Left lung (tissue), 10 donors: ENCODE results near the gene RPL7A. TPM values are rescaled to one million over a fixed set of nuclear protein-coding genes. Genes with fewer than 3 reads are reported as not detected.
"Not testable (repeated sequence)": the region's sequence is repeated elsewhere in the genome, so short reads cannot be mapped to it uniquely, and the experiment has no call there.

Source experiments
- ATAC-seq: fragments of 200-7000 bp; cut with Tn5 transposase; one replicate; pipeline ENCODE4 v1.9.1; 2020; ENCODE audit warnings: moderate library complexity
- DNase-seq, 4 donors: peaks; one replicate each; pipeline ENCODE4 v3.0.0-alpha.2; 2013 to 2020
- H3K27ac ChIP-seq, 2 donors: fragments of 200-600 bp; sonication (generic) in 1 of 2; one replicate each; pipeline versions ENCODE4 v1.5.0 to v1.8.0; 2020 to 2021
- H3K27me3 ChIP-seq, 2 donors: fragments of 200-600 bp; sonication (generic) in 1 of 2; one replicate each; pipeline versions ENCODE4 v1.5.0 to v1.8.0; 2020 to 2021
- H3K36me3 ChIP-seq, 2 donors: fragments of 200-600 bp; sonication (generic) in 1 of 2; one replicate each; pipeline versions ENCODE4 v1.5.0 to v1.8.0; 2020 to 2021
- H3K4me1 ChIP-seq, 2 donors: fragments of 200-600 bp; one replicate each; pipeline ENCODE4 v1.8.0; 2021
- H3K4me3 ChIP-seq, 2 donors: fragments of 200-600 bp; sonication (generic) in 1 of 2; one replicate each; pipeline versions ENCODE4 v1.5.0 to v1.8.0; 2020 to 2021; ENCODE audit warnings: mild to moderate bottlenecking in 1 of 2
- H3K9me3 ChIP-seq, 2 donors: fragments of 200-600 bp; sonication (generic) in 1 of 2; one replicate each; pipeline versions ENCODE4 v1.5.0 to v1.8.0; 2020 to 2021
- CTCF ChIP-seq, 2 donors: fragments of 200-600 bp; sonication (generic) in 1 of 2; IDR thresholded peaks; one replicate each; pipeline versions ENCODE4 v1.5.0 to v1.8.0; 2021; ENCODE audit warnings: antibody characterized with exemption in 2 of 2
- intact Hi-C, 2 donors: fragments of 100-400 bp; cut with DNase I; formaldehyde crosslinking; loops; one replicate each; pipeline versions ENCODE4 v1.11.2 to v1.14.2; 2022
- polyA plus RNA-seq, 6 donors: library from polyadenylated mRNA; unstranded; fragments of 120-200 nt; gene quantifications; one replicate each; pipeline ENCODE4 v1.2.1, GENCODE V29; 2013; ENCODE audit not compliant: insufficient read length in 6 of 6
- total RNA-seq, 2 donors: library from RNA; stranded (reverse); fragmentation: NEBNext Ultra II Directional; extraction: Animal tissue kit (Norgen Biotek cat#: 25700); gene quantifications; one replicate each; pipeline ENCODE4 v1.2.1, GENCODE V29; 2021
- donor health status: DM: no; HTN: yes; CAD: no.
- donor health status: DM: no; HTN: no; CAD: no.

RPL7A gene
- total and polyA plus RNA-seq, 8 donors = 1,624 to 3,322 (median 3,094) TPM

DNA sequence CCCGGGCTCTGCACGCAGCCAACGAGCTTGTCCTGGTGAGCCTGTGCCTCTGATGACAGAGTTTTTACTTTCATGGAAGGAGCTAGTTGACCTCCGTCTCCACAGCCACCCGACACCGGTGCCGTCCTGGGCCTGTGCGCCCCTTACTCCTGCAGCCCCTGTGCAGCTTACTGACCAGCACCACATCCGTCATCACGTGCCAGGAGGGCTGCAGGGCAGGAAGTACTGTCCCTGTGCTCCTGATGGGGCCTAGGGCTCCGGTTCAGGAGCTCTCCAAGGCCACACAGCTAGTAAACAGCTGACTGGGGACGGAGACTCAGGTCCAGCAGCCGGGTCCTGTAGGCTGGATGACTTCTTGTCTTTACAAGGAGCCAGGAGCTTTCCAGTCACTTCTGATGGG lies 38.3 kb downstream of the RPL7A start:
- peaks cover 0 to 8% of the 10 kb centered on the region in 2 donors for H3K27me3 ChIP-seq
- H3K36me3 ChIP-seq = no peaks in the 10 kb centered on the region
- intact Hi-C loops = no loop called here
- no peak for ATAC-seq
- DNase-seq = peak in 1 of 4 donors; percentile 50
- TF ChIP-seq CTCF (IDR thresholded peaks at IDR 0.05) = no peak
- no peaks in the 10 kb centered on the region for H3K9me3 ChIP-seq
- H3K4me1 ChIP-seq = no peaks in the 10 kb centered on the region
- no peak overlapping the region for H3K27ac ChIP-seq
- H3K4me3 ChIP-seq = no peak overlapping the region

- H3K4me1 ChIP-seq = no peaks in the 10 kb centered on the region
- no peaks in the 10 kb centered on the region for H3K36me3 ChIP-seq
- no peak for DNase-seq
- peaks cover 0 to 8% of the 10 kb centered on the region in 2 donors for H3K27me3 ChIP-seq
- H3K27ac ChIP-seq = no peak overlapping the region
- TF ChIP-seq CTCF (IDR thresholded peaks at IDR 0.05) = no peak
- ATAC-seq = no peak
- H3K9me3 ChIP-seq = no peaks in the 10 kb centered on the region
- intact Hi-C loops = no loop called here
- no peak overlapping the region for H3K4me3 ChIP-seq
Measured at GRCh38 chr9:133387680-133388079, 39.7 kb downstream of the RPL7A start.

DNA sequence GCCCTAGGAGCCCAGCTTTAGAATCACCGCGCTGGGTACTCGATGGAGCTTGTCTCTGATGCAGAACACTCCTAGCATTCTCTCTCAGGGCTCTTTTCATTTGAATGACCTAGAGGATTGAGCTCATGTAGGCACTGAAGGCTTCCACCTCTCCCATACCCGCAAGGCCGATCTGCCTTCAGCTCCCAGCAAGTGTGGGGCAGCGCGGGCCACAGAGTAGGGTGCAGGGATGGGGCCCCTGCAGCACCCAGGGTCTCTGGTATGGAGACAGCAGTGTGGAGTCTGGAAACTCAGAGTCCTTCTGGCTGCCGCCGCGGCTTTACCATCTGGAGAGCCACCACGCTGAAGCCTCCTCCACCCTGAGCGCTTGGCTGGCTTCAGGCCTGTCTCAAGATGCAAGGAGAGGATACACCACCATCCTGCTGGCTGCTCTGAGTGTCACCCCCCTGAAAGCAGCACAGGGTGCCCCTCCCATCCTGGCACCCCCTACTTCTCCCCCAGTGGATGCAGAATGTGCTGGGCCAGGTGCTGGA lies 41.1 kb downstream of the RPL7A start:
- Histone ChIP-seq H3K27me3 (peaks cover 0 to 14% of the 10 kb centered on the region in 2 donors), H3K27ac (no peak overlapping the region), H3K4me1 (no peaks in the 10 kb centered on the region), H3K36me3 (no peaks in the 10 kb centered on the region), H3K9me3 (no peaks in the 10 kb centered on the region), H3K4me3 (no peak overlapping the region)
- no peak for TF ChIP-seq CTCF (IDR thresholded peaks at IDR 0.05)
- peak in 1 of 4 donors; percentile 45 for DNase-seq
- ATAC-seq = no peak
- intact Hi-C loops = no loop called here

DNA sequence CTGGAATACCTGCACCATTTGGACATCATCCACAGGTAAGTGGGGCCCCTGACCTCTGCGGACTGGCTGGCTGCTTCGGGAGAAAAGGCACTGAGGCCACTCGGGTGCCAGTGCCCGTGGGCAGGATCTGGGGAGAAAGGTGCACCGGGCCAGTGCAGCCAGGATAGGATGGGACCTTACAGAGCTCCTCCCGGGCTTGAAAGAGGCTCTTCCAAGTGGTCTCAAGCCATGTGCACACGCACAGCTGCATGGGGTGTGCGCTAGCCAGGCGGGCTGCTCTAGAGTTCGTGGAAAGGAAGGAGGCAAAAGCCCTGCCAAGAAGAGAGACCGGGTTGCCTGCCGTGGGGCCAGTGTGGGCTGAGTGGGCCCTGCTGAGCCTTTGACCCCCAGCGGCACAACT lies 41.5 kb downstream of the RPL7A start:
- Histone ChIP-seq H3K27me3 (peaks cover 0 to 18% of the 10 kb centered on the region in 2 donors), H3K27ac (no peak overlapping the region), H3K4me3 (no peak overlapping the region), H3K36me3 (no peaks in the 10 kb centered on the region), H3K4me1 (no peaks in the 10 kb centered on the region), H3K9me3 (no peaks in the 10 kb centered on the region)
- intact Hi-C loops = no loop called here
- no peak for TF ChIP-seq CTCF (IDR thresholded peaks at IDR 0.05)
- DNase-seq (peak in 1 of 4 donors; percentile 49), ATAC-seq (no peak)

DNA sequence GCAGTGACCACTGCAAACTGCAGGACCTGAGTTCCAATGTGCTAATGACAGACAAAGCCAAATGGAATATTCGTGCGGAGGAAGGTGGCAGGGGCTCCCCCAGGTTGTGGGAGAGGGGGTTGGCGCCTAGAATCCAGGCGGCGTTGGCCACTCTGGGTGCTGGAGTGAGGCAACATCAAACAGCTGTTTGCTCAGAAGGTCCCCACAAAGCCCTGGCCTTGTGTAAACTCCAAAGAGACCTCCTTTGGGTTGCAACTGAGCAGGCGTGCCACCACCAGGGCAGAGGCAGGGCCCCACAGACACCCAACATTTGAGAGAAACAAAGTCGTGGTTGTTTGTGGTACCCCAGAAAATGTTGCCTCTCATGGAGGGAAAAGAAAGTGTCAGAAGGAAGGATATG lies 42.7 kb downstream of the RPL7A start:
- no peak for ATAC-seq

GRCh38 chr9:133391449-133391848 lies 43.4 kb downstream of the RPL7A start:
- DNase-seq, intact Hi-C loops, H3K4me3 ChIP-seq, H3K36me3 ChIP-seq, H3K4me1 ChIP-seq, H3K27ac ChIP-seq, H3K9me3 ChIP-seq: not testable (repeated sequence)
- H3K27me3 ChIP-seq = peaks cover 0 to 37% of the 10 kb centered on the region in 2 donors
- ATAC-seq = peak; percentile 65

More for the DNA sequence above, 42.7 kb downstream of the RPL7A start:
- no peak overlapping the region for H3K27ac ChIP-seq
- H3K36me3 ChIP-seq = no peaks in the 10 kb centered on the region
- H3K27me3 ChIP-seq = peaks cover 0 to 30% of the 10 kb centered on the region in 2 donors
- intact Hi-C loops = no loop called here
- no peak for DNase-seq
- TF ChIP-seq CTCF (IDR thresholded peaks at IDR 0.05) = no peak
- H3K4me3 ChIP-seq = no peak overlapping the region
- no peaks in the 10 kb centered on the region for H3K9me3 ChIP-seq
- H3K4me1 ChIP-seq = no peaks in the 10 kb centered on the region

- H3K27me3 ChIP-seq = peaks cover 0 to 46% of the 10 kb centered on the region in 2 donors
- H3K4me3 ChIP-seq, intact Hi-C loops, DNase-seq, H3K4me1 ChIP-seq, H3K9me3 ChIP-seq, ATAC-seq, H3K36me3 ChIP-seq, H3K27ac ChIP-seq: not testable (repeated sequence)
Measured at GRCh38 chr9:133392308-133392707, 44.3 kb downstream of the RPL7A start.
